IMR-90 (cell line): ENCODE measurements around the gene TMC3. TPM values are rescaled to one million over a fixed set of nuclear protein-coding genes. Genes with fewer than 3 reads are reported as not detected.

Experiments
- CHD1 ChIP-seq: IDR thresholded peaks from 2 replicates; pipeline ENCODE4 v1.6.1; 2012; ENCODE audit warnings: low read depth, low read length, improper control_type of control experiment
- FOS ChIP-seq: fragments of 150-350 bp; IDR thresholded peaks from 2 replicates; pipeline ENCODE4 v1.6.1; 2016; ENCODE audit warnings: low read depth, low read length
- POLR2A ChIP-seq: IDR thresholded peaks from 2 replicates; pipeline ENCODE4 v1.6.1; 2012; ENCODE audit warnings: mild to moderate bottlenecking, low read depth, low read length
- polyA plus RNA-seq, 3 experiments: library from polyadenylated mRNA; depleted of rRNA; stranded (reverse); fragments of >200 nt; gene quantifications; 2 replicates each; pipeline ENCODE4 v1.2.3, GENCODE V29; 2012; ENCODE audit warnings: low replicate concordance in 1 of 3
- total RNA-seq: library from RNA; depleted of rRNA; stranded (reverse); fragments of >200 nt; gene quantifications from 2 replicates; pipeline ENCODE4 v1.2.3, GENCODE V29; 2012
- TF ChIP-seq, protein P1 (sequence below): fragments of 150-350 bp; IDR thresholded peaks from 2 replicates; pipeline ENCODE4 v1.6.1; 2016; ENCODE audit warnings: low read depth, mild to moderate bottlenecking, low read length, moderate library complexity, borderline replicate concordance

Gene TMC3
- total and polyA plus RNA-seq, 2 of the 4 experiments (the other 2 are of a cell fraction): not detected

GRCh38 chr15:81338170-81339007 lies 35.6 kb downstream of the TMC3 start (continued):
- TF ChIP-seq, protein P1, sequence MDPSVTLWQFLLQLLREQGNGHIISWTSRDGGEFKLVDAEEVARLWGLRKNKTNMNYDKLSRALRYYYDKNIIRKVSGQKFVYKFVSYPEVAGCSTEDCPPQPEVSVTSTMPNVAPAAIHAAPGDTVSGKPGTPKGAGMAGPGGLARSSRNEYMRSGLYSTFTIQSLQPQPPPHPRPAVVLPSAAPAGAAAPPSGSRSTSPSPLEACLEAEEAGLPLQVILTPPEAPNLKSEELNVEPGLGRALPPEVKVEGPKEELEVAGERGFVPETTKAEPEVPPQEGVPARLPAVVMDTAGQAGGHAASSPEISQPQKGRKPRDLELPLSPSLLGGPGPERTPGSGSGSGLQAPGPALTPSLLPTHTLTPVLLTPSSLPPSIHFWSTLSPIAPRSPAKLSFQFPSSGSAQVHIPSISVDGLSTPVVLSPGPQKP: no peak
- TF ChIP-seq POLR2A (no peak), FOS (no peak), CHD1 (no peak)
